Thymus (tissue), 11 donors: ENCODE results near the gene SLC16A12. TPM values are rescaled to one million over a fixed set of nuclear protein-coding genes. Genes with fewer than 3 reads are reported as not detected.
"Not testable (repeated sequence)": the region's sequence is repeated elsewhere in the genome, so short reads cannot be mapped to it uniquely, and the experiment has no call there.

Experiments used
- DNase-seq, 9 donors: peaks; one replicate each; pipeline ENCODE4 v3.0.0-alpha.2; 2013; ENCODE audit warnings: low spot score in 9 of 9, low read depth in 6 of 9, missing footprints in 1 of 9
- H3K27ac ChIP-seq, 2 donors: one replicate each; pipeline ENCODE4 v1.5.1; 2013; ENCODE audit warnings: control low read depth in 1 of 2, low read depth in 1 of 2, low read length in 1 of 2, mild to moderate bottlenecking in 1 of 2, moderate library complexity in 1 of 2
- H3K27me3 ChIP-seq, 2 donors: one replicate each; pipeline ENCODE4 v1.5.1; 2013; ENCODE audit warnings: low read length in 1 of 2; ENCODE audit not compliant: control insufficient read depth in 2 of 2, insufficient read depth in 1 of 2
- H3K36me3 ChIP-seq, 2 donors: one replicate each; pipeline ENCODE4 v1.5.1; 2013; ENCODE audit warnings: low read length in 1 of 2, mild to moderate bottlenecking in 1 of 2, moderate library complexity in 1 of 2; ENCODE audit not compliant: control insufficient read depth in 2 of 2, insufficient read depth in 2 of 2
- H3K4me1 ChIP-seq, 2 donors: one replicate each; pipeline ENCODE4 v1.5.1; 2013; ENCODE audit warnings: low read length in 2 of 2; ENCODE audit not compliant: control insufficient read depth in 2 of 2, insufficient read depth in 2 of 2
- H3K4me3 ChIP-seq, 2 donors: one replicate each; pipeline ENCODE4 v1.5.1; 2013; ENCODE audit warnings: low read length in 2 of 2, control low read depth in 1 of 2, mild to moderate bottlenecking in 1 of 2
- H3K9me3 ChIP-seq, 2 donors: one replicate each; pipeline ENCODE4 v1.5.1; 2013; ENCODE audit warnings: low read length in 1 of 2, mild to moderate bottlenecking in 1 of 2; ENCODE audit not compliant: control insufficient read depth in 2 of 2, insufficient read depth in 1 of 2
- WGBS: extraction: QIAGEN DNeasy Blood & Tissue Kit; methylation state at CpG from one replicate; pipeline ENCODE4 v1.1.7; 2013; 5-methylcytosine and 5-hydroxymethylcytosine counted together
- polyA plus RNA-seq: library from polyadenylated mRNA; stranded (reverse); fragments of 200-250 nt; gene quantifications from one replicate; pipeline ENCODE4 v1.2.3, GENCODE V29; 2013
- total RNA-seq: library from RNA; stranded (reverse); fragments of 120-200 nt; gene quantifications from one replicate; pipeline ENCODE4 v1.2.4, GENCODE V29; 2013
- donor health status: healthy.

The SLC16A12 gene
- total and polyA plus RNA-seq, 2 donors: 0.24 to 1.5 TPM

- Histone ChIP-seq H3K4me1 (no peaks in the 10 kb centered on the region), H3K36me3 (no peaks in the 10 kb centered on the region), H3K27me3 (no peaks in the 10 kb centered on the region), H3K9me3 (no peaks in the 10 kb centered on the region), H3K4me3 (no peak overlapping the region), H3K27ac (no peak overlapping the region)
- 63% methylated on average over 1 of the region's 1 CpG for WGBS
- no peak for DNase-seq
Observed at GRCh38 chr10:89452193-89452592, 83.2 kb downstream of the SLC16A12 start.

GRCh38 chr10:89450901-89451300, 84.5 kb downstream of the SLC16A12 start:
- H3K4me3 ChIP-seq: no peak overlapping the region
- DNase-seq: no peak
- no peaks in the 10 kb centered on the region for H3K4me1 ChIP-seq
- H3K36me3 ChIP-seq: no peaks in the 10 kb centered on the region
- no peaks in the 10 kb centered on the region for H3K27me3 ChIP-seq
- H3K9me3 ChIP-seq: no peaks in the 10 kb centered on the region
- WGBS: 96% methylated on average over 2 of the region's 2 CpGs
- no peak overlapping the region for H3K27ac ChIP-seq

- not testable (repeated sequence) for H3K9me3 ChIP-seq, H3K4me1 ChIP-seq, H3K27ac ChIP-seq, H3K27me3 ChIP-seq, DNase-seq, H3K36me3 ChIP-seq, H3K4me3 ChIP-seq
- 98% methylated on average over 7 of the region's 7 CpGs for WGBS
Observed at GRCh38 chr10:89444819-89445218, 90.6 kb downstream of the SLC16A12 start.

GRCh38 chr10:89442289-89442688, 93.1 kb downstream of the SLC16A12 start:
- no peak for DNase-seq

GRCh38 chr10:89440226-89441009, 95.0 kb downstream of the SLC16A12 start:
- Histone ChIP-seq H3K9me3 (no peaks in the 10 kb centered on the region), H3K36me3 (no peaks in the 10 kb centered on the region), H3K27me3 (no peaks in the 10 kb centered on the region), H3K4me1 (no peaks in the 10 kb centered on the region), H3K4me3 (no peak overlapping the region), H3K27ac (no peak overlapping the region)
- DNase-seq: no peak
- WGBS: 91% methylated on average over 4 of the region's 4 CpGs

More at GRCh38 chr10:89442289-89442688, 93.1 kb downstream of the SLC16A12 start:
- H3K27me3 ChIP-seq: no peaks in the 10 kb centered on the region
- no peaks in the 10 kb centered on the region for H3K4me1 ChIP-seq
- no peaks in the 10 kb centered on the region for H3K9me3 ChIP-seq
- no peaks in the 10 kb centered on the region for H3K36me3 ChIP-seq
- no peak overlapping the region for H3K4me3 ChIP-seq
- WGBS: 98% methylated on average over 1 of the region's 1 CpG
- H3K27ac ChIP-seq: no peak overlapping the region

GRCh38 chr10:89438525-89438924, 96.9 kb downstream of the SLC16A12 start:
- H3K4me3 ChIP-seq: no peak overlapping the region
- no peaks in the 10 kb centered on the region for H3K9me3 ChIP-seq
- no peak for DNase-seq
- no peaks in the 10 kb centered on the region for H3K27me3 ChIP-seq
- H3K4me1 ChIP-seq: no peaks in the 10 kb centered on the region
- H3K27ac ChIP-seq: no peak overlapping the region
- H3K36me3 ChIP-seq: no peaks in the 10 kb centered on the region
- 98% methylated on average over 4 of the region's 4 CpGs for WGBS

- 96% methylated on average over 3 of the region's 3 CpGs for WGBS
Observed at GRCh38 chr10:89431977-89432376, 103.4 kb downstream of the SLC16A12 start.

GRCh38 chr10:89428877-89429276, 106.5 kb downstream of the SLC16A12 start:
- Histone ChIP-seq H3K27me3 (no peaks in the 10 kb centered on the region), H3K27ac (no peak overlapping the region), H3K4me3 (no peak overlapping the region), H3K9me3 (no peaks in the 10 kb centered on the region), H3K4me1 (no peaks in the 10 kb centered on the region), H3K36me3 (no peaks in the 10 kb centered on the region)
- DNase-seq: no peak
- 82% methylated on average over 1 of the region's 1 CpG for WGBS

More at GRCh38 chr10:89431977-89432376, 103.4 kb downstream of the SLC16A12 start:
- no peaks in the 10 kb centered on the region for H3K4me1 ChIP-seq
- DNase-seq: no peak
- no peak overlapping the region for H3K4me3 ChIP-seq
- H3K9me3 ChIP-seq: no peaks in the 10 kb centered on the region
- no peaks in the 10 kb centered on the region for H3K36me3 ChIP-seq
- no peak overlapping the region for H3K27ac ChIP-seq
- no peaks in the 10 kb centered on the region for H3K27me3 ChIP-seq

GRCh38 chr10:89427629-89428028, 107.8 kb downstream of the SLC16A12 start:
- no peak overlapping the region for H3K27ac ChIP-seq
- no peaks in the 10 kb centered on the region for H3K36me3 ChIP-seq
- no peak for DNase-seq
- no peak overlapping the region for H3K4me3 ChIP-seq
- WGBS: 97% methylated on average over 4 of the region's 4 CpGs
- H3K4me1 ChIP-seq: no peaks in the 10 kb centered on the region
- H3K9me3 ChIP-seq: no peaks in the 10 kb centered on the region
- H3K27me3 ChIP-seq: no peaks in the 10 kb centered on the region
